Tibial nerve (tissue), 4 donors: Measurements from ENCODE around the gene CD37. TPM values are rescaled to one million over a fixed set of nuclear protein-coding genes. Genes with fewer than 3 reads are reported as not detected.

ENCODE experiments used
- DNase-seq, 2 donors: peaks; one replicate each; pipeline ENCODE4 v3.0.0-alpha.2; 2019; ENCODE audit warnings: low spot score in 2 of 2
- H3K27ac ChIP-seq, 4 donors: fragments of 200-600 bp; sonication (generic) in 3 of 4; one replicate each; pipeline ENCODE4 v1.5.1; 2017 to 2019; ENCODE audit warnings: mild to moderate bottlenecking in 1 of 4
- H3K27me3 ChIP-seq, 2 donors: fragments of 200-600 bp; sonication (generic) in 1 of 2; one replicate each; pipeline versions ENCODE4 v1.5.1 to v1.6.0; 2017 to 2019
- H3K36me3 ChIP-seq, 3 donors: fragments of 200-600 bp; sonication (generic); one replicate each; pipeline ENCODE4 v1.5.1; 2018 to 2019
- H3K4me1 ChIP-seq, 4 donors: fragments of 200-600 bp; sonication (generic) in 3 of 4; one replicate each; pipeline ENCODE4 v1.5.1; 2017 to 2019
- H3K4me3 ChIP-seq, 4 donors: fragments of 200-600 bp; sonication (generic) in 3 of 4; one replicate each; pipeline ENCODE4 v1.5.1; 2017 to 2019; ENCODE audit warnings: mild to moderate bottlenecking in 1 of 4, moderate library complexity in 1 of 4
- H3K9me3 ChIP-seq, 4 donors: fragments of 200-600 bp; sonication (generic) in 3 of 4; one replicate each; pipeline ENCODE4 v1.5.1; 2017 to 2019
- CTCF ChIP-seq, 5 experiments: fragments of 200-600 bp in 3 of 5; fragments of 450-650 bp in 2 of 5; sonication (generic) in 3 of 5; IDR thresholded peaks; one replicate each; pipeline ENCODE4 v1.5.1; 2016 to 2019; ENCODE audit warnings: antibody characterized with exemption in 5 of 5, mild to moderate bottlenecking in 3 of 5, moderate library complexity in 2 of 5
- EP300 ChIP-seq, 2 donors: sonication (generic); formaldehyde crosslinking; IDR thresholded peaks; one replicate each; pipeline ENCODE4 v1.6.1; 2017; ENCODE audit warnings: antibody characterized with exemption in 2 of 2, mild to moderate bottlenecking in 1 of 2
- POLR2A ChIP-seq, 2 donors: fragments of 450-650 bp; IDR thresholded peaks; one replicate each; pipeline ENCODE4 v1.6.1; 2017; ENCODE audit warnings: antibody characterized with exemption in 2 of 2, mild to moderate bottlenecking in 2 of 2, moderate library complexity in 2 of 2
- WGBS, 2 donors: methylation state at CpG; one replicate each; pipeline ENCODE4 v1.1.5; 2018; 5-methylcytosine and 5-hydroxymethylcytosine counted together
- total RNA-seq, 4 donors: library from RNA; depleted of rRNA; stranded (reverse); fragments of >200 nt; gene quantifications; one replicate each; pipeline ENCODE4 v1.1.0, GENCODE V29; 2016

The CD37 gene
- total RNA-seq, 4 donors from 2014 or later, result 9.8 to 18.6 (median 15.8) TPM

GRCh38 chr19:49374665-49375434 lies 39.6 kb downstream of the CD37 start:
- peaks cover 0 to 6% (median 0%) of the 10 kb centered on the region in 4 donors for H3K9me3 ChIP-seq
- H3K4me1 ChIP-seq, result no peaks in the 10 kb centered on the region
- no peaks in the 10 kb centered on the region for H3K36me3 ChIP-seq
- no peak overlapping the region for H3K27ac ChIP-seq
- no peak for DNase-seq
- TF ChIP-seq CTCF (IDR thresholded peaks at IDR 0.05) (no peak), EP300 (IDR thresholded peaks at IDR 0.05) (no peak), POLR2A (IDR thresholded peaks at IDR 0.05) (no peak)
- WGBS, 2 donors, result 84 to 92% methylated on average over 4 to 15 of the region's 16 CpGs
- H3K27me3 ChIP-seq, result no peaks in the 10 kb centered on the region
- H3K4me3 ChIP-seq, result no peak overlapping the region

DNA sequence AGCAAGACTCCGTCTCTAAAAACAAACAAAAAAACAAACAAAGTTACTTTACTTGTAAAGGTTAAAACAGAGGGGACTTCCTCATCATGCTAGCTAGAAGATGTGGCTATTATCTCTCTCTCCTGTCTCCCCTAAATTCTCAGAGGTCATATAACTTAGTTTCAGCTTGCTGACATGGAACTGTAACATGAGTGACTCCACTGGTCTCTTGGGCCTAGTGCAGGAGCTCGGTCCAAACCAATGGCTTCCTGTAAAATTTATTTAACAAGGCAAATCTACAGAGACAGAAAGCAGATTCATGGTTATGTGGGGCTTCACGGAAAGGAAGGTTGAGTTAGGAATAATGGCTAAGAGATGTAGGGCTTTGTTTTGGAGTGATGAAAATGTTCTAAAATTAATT lies 43.3 kb downstream of the CD37 start:
- 60 to 65% methylated on average over 3 of the region's 3 CpGs for WGBS, 2 donors
- DNase-seq, result no peak
- Histone ChIP-seq H3K27ac (no peak overlapping the region), H3K4me1 (no peaks in the 10 kb centered on the region), H3K27me3 (no peaks in the 10 kb centered on the region), H3K36me3 (no peaks in the 10 kb centered on the region), H3K9me3 (peaks cover 0 to 22% (median 5%) of the 10 kb centered on the region in 4 donors), H3K4me3 (no peak overlapping the region)
- TF ChIP-seq POLR2A (IDR thresholded peaks at IDR 0.05) (no peak), EP300 (IDR thresholded peaks at IDR 0.05) (no peak), CTCF (IDR thresholded peaks at IDR 0.05) (no peak)

- 83 to 87% methylated on average over 3 of the region's 3 CpGs for WGBS, 2 donors
- H3K27ac ChIP-seq, result no peak overlapping the region
- H3K9me3 ChIP-seq, result peaks cover 0 to 22% (median 5%) of the 10 kb centered on the region in 4 donors
- H3K4me1 ChIP-seq, result no peaks in the 10 kb centered on the region
- TF ChIP-seq CTCF (IDR thresholded peaks at IDR 0.05), result no peak
- TF ChIP-seq EP300 (IDR thresholded peaks at IDR 0.05), result no peak
- no peak for TF ChIP-seq POLR2A (IDR thresholded peaks at IDR 0.05)
- no peak overlapping the region for H3K4me3 ChIP-seq
- H3K27me3 ChIP-seq, result no peaks in the 10 kb centered on the region
- DNase-seq, result no peak
- H3K36me3 ChIP-seq, result no peaks in the 10 kb centered on the region
Measured at GRCh38 chr19:49380391-49380790, 45.2 kb downstream of the CD37 start.

DNA sequence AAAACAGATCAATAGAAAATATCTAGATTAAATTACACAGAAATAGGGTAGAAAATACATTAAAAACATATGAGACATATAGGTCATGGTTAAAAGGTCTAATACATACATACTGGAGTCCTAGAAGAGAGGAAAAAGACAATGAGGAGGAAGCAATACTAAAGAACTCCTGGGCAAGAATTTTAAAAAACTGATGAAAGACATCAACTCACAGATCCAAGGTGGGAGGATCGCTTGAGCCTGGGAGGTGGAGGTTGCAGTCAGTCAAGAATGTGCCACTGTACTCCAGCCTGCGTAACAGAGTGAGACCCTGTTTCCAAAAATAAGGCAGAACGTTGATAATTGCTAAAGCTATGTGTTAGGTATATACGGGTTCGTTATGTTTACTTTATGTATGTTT lies 47.4 kb downstream of the CD37 start:
- no peak for TF ChIP-seq EP300 (IDR thresholded peaks at IDR 0.05)
- no peak for TF ChIP-seq POLR2A (IDR thresholded peaks at IDR 0.05)
- no peak for TF ChIP-seq CTCF (IDR thresholded peaks at IDR 0.05)
- Histone ChIP-seq H3K4me1 (no peaks in the 10 kb centered on the region), H3K9me3 (peaks cover 0 to 22% (median 5%) of the 10 kb centered on the region in 4 donors), H3K27ac (no peak overlapping the region), H3K4me3 (no peak overlapping the region), H3K27me3 (peaks cover 0 to 3% of the 10 kb centered on the region in 2 donors), H3K36me3 (no peaks in the 10 kb centered on the region)
- 89 to 94% methylated on average over 5 of the region's 5 CpGs for WGBS, 2 donors
- no peak for DNase-seq

DNA sequence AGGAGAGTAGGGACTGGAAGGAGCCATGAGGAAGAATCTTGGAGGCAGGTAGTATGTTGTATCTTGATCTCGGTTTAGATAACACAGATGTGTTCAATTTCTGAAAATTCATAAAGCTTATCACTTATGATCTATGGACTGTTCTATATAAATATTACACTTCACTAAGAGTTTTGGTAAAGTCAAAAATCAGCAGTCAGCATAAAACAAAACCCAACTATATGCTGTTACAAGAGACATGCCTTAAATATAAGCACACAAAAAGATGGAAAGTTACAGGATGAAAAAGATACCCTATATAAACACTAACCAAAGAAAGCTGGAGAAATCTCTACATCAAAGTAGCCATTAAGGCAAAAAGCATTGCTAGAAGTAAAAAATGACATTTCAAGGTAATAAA lies 48.4 kb downstream of the CD37 start:
- peaks cover 0 to 22% (median 5%) of the 10 kb centered on the region in 4 donors for H3K9me3 ChIP-seq
- peaks cover 0 to 9% of the 10 kb centered on the region in 2 donors for H3K27me3 ChIP-seq
- H3K27ac ChIP-seq, result no peak overlapping the region
- no peaks in the 10 kb centered on the region for H3K36me3 ChIP-seq
- no peak overlapping the region for H3K4me3 ChIP-seq
- DNase-seq, result no peak
- WGBS, 2 donors, result 2 to 90% methylated on average over 1 of the region's 1 CpG
- H3K4me1 ChIP-seq, result no peaks in the 10 kb centered on the region
- TF ChIP-seq EP300 (IDR thresholded peaks at IDR 0.05) (no peak), CTCF (IDR thresholded peaks at IDR 0.05) (no peak), POLR2A (IDR thresholded peaks at IDR 0.05) (no peak)
